SK-N-MC (cell line): ENCODE results near the gene SMAD6.

Source experiments
- EZH2 ChIP-seq: fragments of 200-600 bp; sonication (generic); IDR thresholded peaks from one replicate; pipeline ENCODE4 v1.6.1; 2017; ENCODE audit warnings: antibody characterized with exemption
- FOXP2 ChIP-seq: optimal IDR thresholded peaks from 2 replicates; pipeline ENCODE3; 2011; ENCODE audit warnings: mild to moderate bottlenecking, moderate library complexity; ENCODE audit not compliant: insufficient read depth; ENCODE audit errors: extremely low read length, control extremely low read depth
- POLR2AphosphoS5 ChIP-seq: IDR thresholded peaks from 2 replicates; pipeline ENCODE4 v1.6.1; 2012; ENCODE audit warnings: mild to moderate bottlenecking, low read depth, low read length, borderline replicate concordance

- TF ChIP-seq POLR2AphosphoS5 (no peak; the same call in 1 of the 2 replicates), EZH2 (no peak), FOXP2 (no peak)
These were observed 14.0 kb downstream of the SMAD6 start for GRCh38 chr15:66715720-66716655.
